Endothelial cell of umbilical vein (primary cell): ENCODE data around the gene TFAP2A. TPM values are rescaled to one million over a fixed set of nuclear protein-coding genes. Genes with fewer than 3 reads are reported as not detected.

Source experiments
- BruUV-seq: library from RNA; stranded (reverse); fragments of 400-500 nt; replicated peaks from 2 replicates; lab custom pipeline; 2021; lab: Mats Ljungman, UMichigan
- CTCF ChIA-PET: fragments of 300-600, 350-600 bp; sonication (Branson Sonifier 250); formaldehyde crosslinking; loops from one replicate; lab custom pipeline; 2021; ENCODE audit warnings: antibody characterized with exemption, inconsistent platforms; lab: Charles Lee
- POLR2A ChIA-PET: fragments of 300-600, 350-600 bp; sonication (Branson Sonifier 250); formaldehyde crosslinking; loops from one replicate; lab custom pipeline; 2021; ENCODE audit warnings: antibody characterized with exemption, inconsistent platforms; lab: Charles Lee
- DNase-seq: peaks from one replicate; pipeline ENCODE4 v3.0.0-alpha.2; 2011; ENCODE audit warnings: low read depth, low spot score
- FAIRE-seq: peaks from 2 replicates; lab custom pipeline; 2011; peaks lifted over from hg19 to GRCh38; lab: Jason Lieb, UNC
- H2AFZ ChIP-seq: 2 replicates; pipeline ENCODE4 v1.6.0; 2012; ENCODE audit warnings: low read depth, low read length, control low read depth, inconsistent platforms
- H3K27ac ChIP-seq: 2 replicates; pipeline ENCODE4 v1.5.1; 2011; ENCODE audit warnings: low read depth, mild to moderate bottlenecking, control low read depth, low read length, moderate library complexity; ENCODE audit not compliant: insufficient read depth
- H3K27me3 ChIP-seq, 2 experiments: 2 replicates each; pipeline versions ENCODE4 v1.6.0 to v1.6.1; 2011; ENCODE audit warnings: low read length in 2 of 2, mixed read lengths in 1 of 2; ENCODE audit not compliant: control insufficient read depth in 2 of 2, insufficient read depth in 2 of 2
- H3K36me3 ChIP-seq, 2 experiments: 2 replicates in 1 of 2; 3 replicates in 1 of 2; pipeline ENCODE4 v1.5.1; 2011; ENCODE audit warnings: low read length in 2 of 2, mild to moderate bottlenecking in 1 of 2, moderate library complexity in 1 of 2; ENCODE audit not compliant: control insufficient read depth in 2 of 2, insufficient read depth in 2 of 2; ENCODE audit errors: extremely low read depth in 1 of 2
- H3K4me1 ChIP-seq: 3 replicates; pipeline ENCODE4 v1.5.1; 2011; ENCODE audit warnings: mild to moderate bottlenecking, low read length; ENCODE audit not compliant: control insufficient read depth, insufficient read depth; ENCODE audit errors: extremely low read depth
- H3K4me2 ChIP-seq: 2 replicates; pipeline ENCODE4 v1.6.1; 2011; ENCODE audit warnings: low read length, control low read depth, mixed read lengths; ENCODE audit not compliant: insufficient read depth
- H3K4me3 ChIP-seq, 3 experiments: fragments of 200-600 bp in 1 of 3; sonication (generic), shearing (Covaris generic) in 1 of 3; replicated peaks in 1 of 3; 2 replicates each; pipeline ENCODE4 v1.5.1; 2011 to 2016; ENCODE audit warnings: control low read depth in 3 of 3, low read length in 3 of 3, mild to moderate bottlenecking in 2 of 3, inconsistent platforms in 1 of 3, low read depth in 1 of 3, moderate library complexity in 1 of 3; ENCODE audit not compliant: insufficient read depth in 1 of 3
- H3K79me2 ChIP-seq: 2 replicates; pipeline ENCODE4 v1.6.0; 2012; ENCODE audit warnings: low read length, inconsistent platforms; ENCODE audit not compliant: control insufficient read depth, insufficient read depth
- H3K9ac ChIP-seq: replicated peaks from 2 replicates; pipeline ENCODE3; 2011; ENCODE audit warnings: low read length, control low read depth; ENCODE audit not compliant: insufficient read depth; ENCODE audit errors: extremely low read depth
- H3K9me1 ChIP-seq: replicated peaks from 3 replicates; pipeline ENCODE4 v1.6.0; 2011; ENCODE audit warnings: mild to moderate bottlenecking, low read length; ENCODE audit not compliant: control insufficient read depth, insufficient read depth; ENCODE audit errors: extremely low read depth
- H3K9me3 ChIP-seq: replicated peaks from 2 replicates; pipeline ENCODE4 v1.5.1; 2012; ENCODE audit warnings: low read length, inconsistent platforms; ENCODE audit not compliant: control insufficient read depth, insufficient read depth
- H4K20me1 ChIP-seq: replicated peaks from 2 replicates; pipeline ENCODE3; 2011; ENCODE audit warnings: mild to moderate bottlenecking, low read length; ENCODE audit not compliant: control insufficient read depth, insufficient read depth; ENCODE audit errors: extremely low read depth
- CTCF ChIP-seq, 2 donors: IDR thresholded peaks; 1 replicate in 1 of 2; 2 replicates in 1 of 2; pipeline ENCODE4 v1.5.1; 2011; ENCODE audit warnings: low read length in 2 of 2, mild to moderate bottlenecking in 2 of 2, moderate library complexity in 2 of 2, control low read depth in 1 of 2, inconsistent platforms in 1 of 2, low read depth in 1 of 2; ENCODE audit not compliant: insufficient read depth in 1 of 2; ENCODE audit errors: extremely low read depth in 1 of 2
- EZH2 ChIP-seq: IDR thresholded peaks from 2 replicates; pipeline ENCODE4 v1.6.1; 2012; ENCODE audit warnings: borderline replicate concordance, low read depth, mild to moderate bottlenecking, moderate library complexity, low read length, inconsistent platforms; ENCODE audit not compliant: severe bottlenecking
- FOS ChIP-seq: IDR thresholded peaks from 2 replicates; pipeline ENCODE4 v1.6.1; 2011; ENCODE audit warnings: mild to moderate bottlenecking, low read length, moderate library complexity, borderline replicate concordance; ENCODE audit not compliant: insufficient read depth
- GATA2 ChIP-seq: IDR thresholded peaks from 2 replicates; pipeline ENCODE4 v1.7.0; 2011; ENCODE audit warnings: low read depth, mild to moderate bottlenecking, moderate library complexity, mixed read lengths, low read length; ENCODE audit not compliant: insufficient read length, insufficient read depth
- JUN ChIP-seq: IDR thresholded peaks from 2 replicates; pipeline ENCODE4 v1.6.1; 2011; ENCODE audit warnings: borderline replicate concordance, low read depth; ENCODE audit not compliant: insufficient read length, insufficient read depth
- MAX ChIP-seq: IDR thresholded peaks from 2 replicates; pipeline ENCODE4 v1.6.1; 2011; ENCODE audit not compliant: insufficient read depth, insufficient read length
- MYC ChIP-seq: IDR thresholded peaks from one replicate; pipeline ENCODE4 v1.6.1; 2011; ENCODE audit warnings: mild to moderate bottlenecking, low read depth, low read length
- POLR2A ChIP-seq: IDR thresholded peaks from 2 replicates; pipeline ENCODE4 v1.6.1; 2012; ENCODE audit warnings: low read depth, mild to moderate bottlenecking, control low read depth, low read length
- POLR2AphosphoS5 ChIP-seq: IDR thresholded peaks from 2 replicates; pipeline ENCODE4 v1.6.1; 2012; ENCODE audit warnings: low read depth, mild to moderate bottlenecking, control low read depth, low read length, moderate library complexity; ENCODE audit not compliant: insufficient read depth
- dilution Hi-C: fragments of 300-500 bp; cut with MboI; formaldehyde crosslinking; loops from one replicate; pipeline ENCODE4 v1.15.0; 2019; ENCODE audit warnings: low sequenced_read_pairs; ENCODE audit not compliant: extremely low pct_ligation_motif_present
- intact Hi-C: fragments of 100-400 bp; cut with micrococcal nuclease; formaldehyde crosslinking; loops from one replicate; pipeline ENCODE4 v1.10.0; 2022
- polyA plus RNA-seq, 4 experiments: library from polyadenylated mRNA; depleted of rRNA in 3 of 4; stranded (reverse) in 3 of 4; unstranded in 1 of 4; fragments of >200 nt; gene quantifications; 2 replicates each; pipeline versions ENCODE4 v1.2.1 to v1.2.3, GENCODE V29; 2011 to 2012; ENCODE audit warnings: missing spikeins in 1 of 4
- total RNA-seq: library from RNA; stranded (reverse); gene quantifications from 2 replicates; pipeline ENCODE4 v1.2.3, GENCODE V29; 2021

The TFAP2A gene
- total and polyA plus RNA-seq, 2 donors (not counting 3 experiments of a cell fraction or from before 2014, with no cell fraction given) = 0.06 TPM; not detected in 1

DNA sequence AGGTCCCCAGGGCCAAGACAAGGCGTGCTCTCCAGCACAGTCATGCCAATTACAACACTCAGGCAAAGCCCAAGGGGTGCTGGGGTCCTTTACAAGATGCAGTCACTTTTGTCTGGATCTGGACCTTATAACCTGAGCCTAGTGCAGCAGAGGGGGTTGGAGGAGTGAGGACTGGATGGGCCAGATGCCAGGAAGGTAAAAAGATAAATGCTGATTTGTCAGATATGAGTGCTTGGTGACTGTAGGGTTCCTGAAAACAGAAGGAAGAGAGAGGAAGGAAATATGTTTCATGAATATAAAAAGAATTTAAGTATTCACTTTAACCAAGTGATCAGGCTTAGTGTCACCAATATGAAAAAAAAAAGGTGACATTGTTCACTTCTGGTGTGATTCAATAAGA lies 43.4 kb upstream of the TFAP2A start:
- no peaks in the 10 kb centered on the region for H3K27me3 ChIP-seq
- dilution Hi-C loops (no loop called here), intact Hi-C loops (no loop called here)
- FAIRE-seq (no peak), DNase-seq (no peak)
- no peaks in the 10 kb centered on the region for H3K79me2 ChIP-seq
- no peak overlapping the region for H3K9ac ChIP-seq
- TF ChIP-seq MAX = no peak
- H3K4me2 ChIP-seq = no peak overlapping the region
- H3K9me1 ChIP-seq = no peaks in the 10 kb centered on the region
- H2AFZ ChIP-seq = no peak overlapping the region
- H3K4me1 ChIP-seq = no peaks in the 10 kb centered on the region
- ChIA-PET POLR2A (no interaction called here), CTCF (no interaction called here)
- no peaks in the 10 kb centered on the region for H3K9me3 ChIP-seq
- no TSS peak for BruUV-seq
- no peak overlapping the region for H3K4me3 ChIP-seq
- H3K36me3 ChIP-seq = no peaks in the 10 kb centered on the region
- H4K20me1 ChIP-seq = no peaks in the 10 kb centered on the region
- no peak overlapping the region for H3K27ac ChIP-seq

DNA sequence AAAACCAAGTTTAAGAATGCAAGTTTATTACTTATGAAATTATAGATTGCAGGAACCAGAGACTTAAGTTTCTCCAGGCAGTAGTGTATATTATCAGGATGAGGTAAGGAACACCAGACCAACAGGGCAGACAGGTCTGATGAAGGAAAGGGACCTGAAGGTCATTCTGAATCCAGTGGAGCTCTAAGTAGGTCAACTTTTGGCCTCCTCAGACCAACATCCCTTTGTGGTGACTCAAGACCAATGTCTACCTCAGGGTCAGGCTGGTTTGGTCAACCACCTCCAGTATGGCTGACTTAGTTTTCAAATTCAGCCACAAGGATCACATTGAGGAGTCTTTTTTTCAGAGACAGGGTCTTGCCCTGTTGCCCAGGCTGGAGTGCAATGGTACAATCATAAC lies 38.7 kb upstream of the TFAP2A start:
- no peak for FAIRE-seq
- no peak overlapping the region for H3K27ac ChIP-seq

More for the DNA sequence above, 38.7 kb upstream of the TFAP2A start:
- Histone ChIP-seq H3K4me2 (no peak overlapping the region), H3K4me1 (no peaks in the 10 kb centered on the region), H3K4me3 (no peak overlapping the region), H4K20me1 (no peaks in the 10 kb centered on the region), H3K36me3 (no peaks in the 10 kb centered on the region), H3K9me3 (no peaks in the 10 kb centered on the region), H3K27me3 (no peaks in the 10 kb centered on the region), H3K9ac (no peak overlapping the region), H3K79me2 (no peaks in the 10 kb centered on the region), H2AFZ (no peak overlapping the region), H3K9me1 (no peaks in the 10 kb centered on the region)
- no TSS peak for BruUV-seq
- dilution Hi-C loops = no loop called here
- no peak for DNase-seq
- CTCF ChIA-PET = no interaction called here
- POLR2A ChIA-PET = no interaction called here
- intact Hi-C loops = no loop called here
- TF ChIP-seq EZH2 (no peak), POLR2AphosphoS5 (no peak), MYC (no peak), JUN (no peak), POLR2A (no peak), FOS (no peak), MAX (no peak), CTCF (IDR thresholded peaks at IDR 0.05; ENCODE audit: extremely low read depth in 1 of 2, insufficient read depth in 1 of 2, low read depth in 1 of 2, low read length in 2 of 2) (no peak), GATA2 (no peak)
